Large intestine (tissue), 3 donors: ENCODE measurements around the gene NEK7. TPM values are rescaled to one million over a fixed set of nuclear protein-coding genes. Genes with fewer than 3 reads are reported as not detected.

Experiments
- DNase-seq, 2 donors: peaks; one replicate each; pipeline versions ENCODE4 v3.0.0 to v3.0.0-alpha.2; 2013
- H3K27ac ChIP-seq: one replicate; pipeline ENCODE4 v1.5.1; 2013; ENCODE audit warnings: low read length
- H3K27me3 ChIP-seq: 2 replicates; pipeline ENCODE4 v1.6.1; 2013; ENCODE audit warnings: low read length; ENCODE audit not compliant: control insufficient read depth, insufficient read depth
- H3K36me3 ChIP-seq: 2 replicates; pipeline ENCODE4 v1.6.1; 2013; ENCODE audit warnings: low read length; ENCODE audit not compliant: control insufficient read depth, insufficient read depth
- H3K4me1 ChIP-seq: one replicate; pipeline ENCODE4 v1.6.1; 2013; ENCODE audit warnings: low read length; ENCODE audit not compliant: control insufficient read depth, insufficient read depth
- H3K4me3 ChIP-seq: one replicate; pipeline ENCODE4 v1.5.1; 2013; ENCODE audit warnings: low read length
- H3K9me3 ChIP-seq: one replicate; pipeline ENCODE4 v1.6.1; 2013; ENCODE audit warnings: mild to moderate bottlenecking, low read depth, low read length, moderate library complexity; ENCODE audit not compliant: control insufficient read depth
- WGBS: methylation state at CpG from one replicate; pipeline ENCODE4 v1.1.5; 2013; ENCODE audit warnings: low lambda C conversion rate; ENCODE audit not compliant: insufficient coverage; 5-methylcytosine and 5-hydroxymethylcytosine counted together
- polyA plus RNA-seq: library from polyadenylated mRNA; unstranded; fragments of 120-200 nt; gene quantifications from one replicate; pipeline ENCODE4 v1.2.1, GENCODE V29; 2013

Gene NEK7
- polyA plus RNA-seq, 1 donor: 43.2 TPM

DNA sequence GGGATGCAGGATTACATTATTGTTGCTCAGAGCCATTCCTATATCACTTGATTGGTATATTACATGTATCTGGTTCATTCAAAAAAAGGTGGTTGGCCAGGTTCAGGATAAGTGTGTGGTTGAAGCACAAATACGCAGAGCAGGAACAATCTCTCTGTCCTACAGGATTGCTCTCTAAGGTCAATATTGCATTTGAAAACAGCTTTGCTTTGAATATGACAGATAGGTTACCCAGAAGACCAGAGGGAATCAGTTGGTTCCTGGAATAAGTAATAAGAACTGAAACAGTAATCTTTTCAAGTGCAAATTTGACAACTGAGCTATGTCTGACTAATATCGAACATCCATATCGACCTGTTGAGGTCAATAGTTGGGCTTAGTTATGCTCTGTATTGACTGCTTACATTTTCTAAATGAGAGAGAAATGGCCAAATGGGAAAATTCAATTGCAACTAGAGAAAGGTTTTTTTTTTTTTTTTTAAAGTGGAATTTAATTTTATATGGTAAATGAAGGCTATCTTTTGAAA, 206.9 kb downstream of the NEK7 start:
- Histone ChIP-seq H3K27me3 (no peaks in the 10 kb centered on the region), H3K4me3 (no peak overlapping the region), H3K36me3 (no peaks in the 10 kb centered on the region), H3K9me3 (no peaks in the 10 kb centered on the region), H3K4me1 (no peaks in the 10 kb centered on the region), H3K27ac (no peak overlapping the region)
- no peak for DNase-seq
- WGBS: no CpG with 5 or more reads among the region's 3 CpGs

DNA sequence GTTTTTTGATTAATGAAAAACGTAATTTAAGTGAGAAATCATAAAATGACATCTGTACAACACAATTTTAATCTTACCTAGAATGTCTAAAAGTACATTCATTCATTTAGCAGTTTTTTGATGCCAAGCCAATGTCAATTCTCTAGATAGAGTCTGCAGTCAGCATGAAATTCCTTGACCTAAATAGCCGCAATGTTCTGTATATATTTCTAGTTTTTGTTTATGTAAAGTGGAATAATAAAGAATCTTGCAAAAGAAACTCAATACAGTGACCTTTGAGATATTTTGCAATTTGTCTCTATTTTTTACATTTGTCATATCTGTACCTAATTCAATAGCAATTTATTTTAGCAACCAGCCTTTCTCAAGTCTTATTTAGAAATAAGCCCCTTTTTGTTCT, 207.7 kb downstream of the NEK7 start:
- H3K9me3 ChIP-seq: no peaks in the 10 kb centered on the region
- DNase-seq: no peak
- H3K4me1 ChIP-seq: no peaks in the 10 kb centered on the region
- 71% methylated on average over 1 of the region's 2 CpGs for WGBS
- no peaks in the 10 kb centered on the region for H3K36me3 ChIP-seq
- H3K4me3 ChIP-seq: no peak overlapping the region
- no peaks in the 10 kb centered on the region for H3K27me3 ChIP-seq
- no peak overlapping the region for H3K27ac ChIP-seq

DNA sequence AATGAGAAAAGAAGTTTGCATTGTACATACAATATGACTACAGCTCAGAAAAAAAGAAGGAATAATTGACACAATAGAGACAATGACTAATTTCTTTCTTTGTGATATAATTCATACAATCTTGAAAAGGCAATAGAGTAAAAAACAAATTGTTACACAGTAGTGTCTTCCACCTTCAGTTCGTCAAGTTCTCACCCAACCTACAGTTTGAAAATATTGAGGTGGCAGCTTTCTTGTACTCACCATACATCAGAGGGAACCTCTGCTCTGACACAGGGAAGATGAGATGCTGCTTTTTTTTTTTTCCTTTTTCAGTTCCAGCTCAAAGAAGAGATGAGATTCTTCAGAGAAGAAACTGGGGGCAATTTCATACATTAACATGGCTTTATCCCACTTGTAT, 210.5 kb downstream of the NEK7 start:
- WGBS: no CpG with 5 or more reads among the region's 1 CpG
- no peaks in the 10 kb centered on the region for H3K4me1 ChIP-seq
- no peaks in the 10 kb centered on the region for H3K27me3 ChIP-seq
- H3K27ac ChIP-seq: no peak overlapping the region
- H3K36me3 ChIP-seq: no peaks in the 10 kb centered on the region
- no peak overlapping the region for H3K4me3 ChIP-seq
- H3K9me3 ChIP-seq: no peaks in the 10 kb centered on the region
- no peak for DNase-seq

DNA sequence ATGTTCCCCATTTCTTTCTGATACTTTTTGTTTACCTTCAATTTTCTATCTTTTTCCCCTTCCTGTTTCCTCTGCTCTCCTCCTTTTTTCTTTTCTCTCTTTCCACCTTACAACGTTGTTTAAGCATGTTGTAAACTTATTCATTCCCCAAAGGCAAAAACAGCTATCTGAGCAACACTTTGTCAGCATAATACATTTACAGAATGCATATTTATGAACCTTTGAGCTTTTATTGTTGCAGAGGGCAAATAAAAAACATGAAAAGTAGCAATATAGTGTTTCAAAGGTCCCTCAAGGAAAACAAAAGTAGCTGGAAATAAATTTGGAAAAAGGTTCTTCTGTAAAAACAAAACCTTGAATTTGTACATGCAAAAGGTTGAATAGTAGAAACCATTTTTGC, 214.2 kb downstream of the NEK7 start:
- no peaks in the 10 kb centered on the region for H3K27me3 ChIP-seq
- no peak overlapping the region for H3K27ac ChIP-seq
- H3K4me1 ChIP-seq: no peaks in the 10 kb centered on the region
- no peaks in the 10 kb centered on the region for H3K36me3 ChIP-seq
- WGBS: 75% methylated on average over 1 of the region's 1 CpG
- no peak for DNase-seq
- no peaks in the 10 kb centered on the region for H3K9me3 ChIP-seq
- H3K4me3 ChIP-seq: no peak overlapping the region

Other genes starting within 250 kb of the NEK7 start
- 0.01 TPM for gene LHX9, start 239.6 kb upstream of the NEK7 start, polyA plus RNA-seq